ENCODE measurements around the gene ANKMY1.

- TF ChIP-seq, protein P1, sequence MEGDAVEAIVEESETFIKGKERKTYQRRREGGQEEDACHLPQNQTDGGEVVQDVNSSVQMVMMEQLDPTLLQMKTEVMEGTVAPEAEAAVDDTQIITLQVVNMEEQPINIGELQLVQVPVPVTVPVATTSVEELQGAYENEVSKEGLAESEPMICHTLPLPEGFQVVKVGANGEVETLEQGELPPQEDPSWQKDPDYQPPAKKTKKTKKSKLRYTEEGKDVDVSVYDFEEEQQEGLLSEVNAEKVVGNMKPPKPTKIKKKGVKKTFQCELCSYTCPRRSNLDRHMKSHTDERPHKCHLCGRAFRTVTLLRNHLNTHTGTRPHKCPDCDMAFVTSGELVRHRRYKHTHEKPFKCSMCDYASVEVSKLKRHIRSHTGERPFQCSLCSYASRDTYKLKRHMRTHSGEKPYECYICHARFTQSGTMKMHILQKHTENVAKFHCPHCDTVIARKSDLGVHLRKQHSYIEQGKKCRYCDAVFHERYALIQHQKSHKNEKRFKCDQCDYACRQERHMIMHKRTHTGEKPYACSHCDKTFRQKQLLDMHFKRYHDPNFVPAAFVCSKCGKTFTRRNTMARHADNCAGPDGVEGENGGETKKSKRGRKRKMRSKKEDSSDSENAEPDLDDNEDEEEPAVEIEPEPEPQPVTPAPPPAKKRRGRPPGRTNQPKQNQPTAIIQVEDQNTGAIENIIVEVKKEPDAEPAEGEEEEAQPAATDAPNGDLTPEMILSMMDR (IDR thresholded peaks at IDR 0.05; ENCODE audit: control extremely low read depth in 1 of 3, insufficient read depth in 1 of 3, low read depth in 1 of 3, low read length in 3 of 3): no peak
- TF ChIP-seq EZH2 (IDR thresholded peaks at IDR 0.05; ENCODE audit: low read depth, low read length, severe bottlenecking): no peak
- TF ChIP-seq POLR2A (IDR thresholded peaks at IDR 0.05; ENCODE audit: control extremely low read depth in 1 of 2, low read depth in 2 of 2, low read length in 2 of 2): no peak
- no peak for TF ChIP-seq SUZ12 (IDR thresholded peaks at IDR 0.05; ENCODE audit: low read length)
- TF ChIP-seq NRF1 (IDR thresholded peaks at IDR 0.05; ENCODE audit: low read depth, low read length): no peak
Observed at GRCh38 chr2:240499309-240500301, 58.2 kb downstream of the ANKMY1 start.
